Bronchial epithelial cell (primary cell): ENCODE measurements around the gene JUP. TPM values are rescaled to one million over a fixed set of nuclear protein-coding genes. Genes with fewer than 3 reads are reported as not detected.

Experiments
- DNase-seq: peaks from one replicate; pipeline ENCODE4 v3.0.0-alpha.2; 2010; ENCODE audit warnings: low read depth
- FAIRE-seq: peaks from 2 replicates; lab custom pipeline; 2011; peaks lifted over from hg19 to GRCh38; lab: Jason Lieb, UNC
- H3K27me3 ChIP-seq: 2 replicates; pipeline ENCODE4 v1.5.1; 2011; ENCODE audit warnings: low read length; ENCODE audit not compliant: control insufficient read depth, insufficient read depth
- H3K36me3 ChIP-seq: 2 replicates; pipeline ENCODE4 v1.5.1; 2011; ENCODE audit warnings: low read length; ENCODE audit not compliant: control insufficient read depth, insufficient read depth
- H3K4me3 ChIP-seq: 2 replicates; pipeline ENCODE4 v1.5.1; 2011; ENCODE audit warnings: mild to moderate bottlenecking, low read depth, low read length, control low read depth
- CTCF ChIP-seq: IDR thresholded peaks from 2 replicates; pipeline ENCODE4 v1.5.1; 2011; ENCODE audit warnings: mild to moderate bottlenecking, moderate library complexity, low read length, control low read depth, inconsistent platforms; ENCODE audit not compliant: insufficient read depth, severe bottlenecking
- total RNA-seq: library from RNA; depleted of rRNA; stranded (reverse); fragments of >200 nt; gene quantifications from 2 replicates; pipeline ENCODE4 v1.2.1, GENCODE V29; 2014

The JUP gene
- total RNA-seq, 1 donor from 2014 or later = 227 TPM

- DNase-seq (no peak), FAIRE-seq (no peak)
- no peaks in the 10 kb centered on the region for H3K27me3 ChIP-seq
- TF ChIP-seq CTCF = no peak
- no peak overlapping the region for H3K4me3 ChIP-seq
- no peaks in the 10 kb centered on the region for H3K36me3 ChIP-seq
These were observed 9.8 kb upstream of the JUP start for GRCh38 chr17:41796121-41796895.

DNA sequence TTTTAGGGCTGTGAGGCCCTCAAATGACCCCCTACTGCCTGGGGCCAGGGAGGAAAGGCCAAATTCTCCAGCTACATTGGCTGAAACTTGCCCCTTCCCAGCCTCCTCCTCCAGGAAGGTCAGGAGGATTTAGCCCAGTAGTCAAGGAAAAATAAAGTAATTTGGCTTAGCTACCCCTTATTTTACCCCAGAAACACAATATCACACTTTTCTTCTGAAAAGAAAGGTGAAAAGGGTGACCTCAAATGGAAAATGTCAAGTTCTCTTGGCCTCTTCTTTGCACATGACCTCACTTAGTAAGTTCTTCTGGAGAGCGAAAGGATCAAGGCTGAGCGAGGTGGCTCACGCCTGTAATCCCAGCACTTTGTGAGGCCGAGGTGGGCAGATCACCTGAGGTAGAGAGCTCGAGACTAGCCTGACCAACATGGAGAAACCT is 8.0 kb upstream of the JUP start:
- H3K4me3 ChIP-seq = no peak overlapping the region
- FAIRE-seq = no peak
- DNase-seq = no peak
- H3K36me3 ChIP-seq = no peaks in the 10 kb centered on the region
- no peaks in the 10 kb centered on the region for H3K27me3 ChIP-seq
- TF ChIP-seq CTCF = no peak

DNA sequence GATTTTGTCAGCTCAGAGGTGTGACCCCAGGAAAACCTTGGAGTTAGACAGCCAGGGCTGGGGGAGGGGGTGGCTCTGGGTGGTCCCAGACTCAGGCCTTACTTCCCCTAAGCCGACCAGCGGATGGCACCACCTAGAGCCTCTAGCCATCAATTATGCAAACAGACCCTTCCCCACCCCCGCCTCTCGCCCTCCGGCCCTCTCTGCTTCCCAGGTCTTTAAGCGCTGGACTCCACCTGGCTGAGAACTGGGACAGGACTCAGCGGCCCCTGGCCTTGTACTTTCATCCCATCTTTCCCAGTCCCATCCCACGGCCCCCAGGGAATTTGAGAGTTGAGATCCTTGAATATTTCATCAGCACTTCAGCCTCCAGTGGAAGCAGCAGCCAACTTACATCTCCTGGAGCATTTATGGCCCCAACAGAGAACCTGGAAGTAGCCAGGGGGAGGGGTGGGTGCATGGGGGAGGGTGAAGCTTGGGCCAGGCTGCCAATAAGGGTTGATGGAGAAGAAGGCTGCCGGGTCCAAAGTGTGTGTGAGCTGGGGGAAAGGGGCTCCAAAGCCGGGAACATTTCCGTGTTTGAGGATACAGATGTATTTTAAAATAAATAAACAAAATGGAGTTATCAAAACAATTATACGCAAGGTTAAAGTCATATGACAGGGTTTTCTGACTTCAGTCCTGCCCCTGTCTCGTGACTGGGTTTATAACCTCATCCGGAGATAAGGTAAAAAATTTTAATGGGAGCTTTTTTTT is 7.5 kb upstream of the JUP start:
- H3K36me3 ChIP-seq = no peaks in the 10 kb centered on the region
- no peaks in the 10 kb centered on the region for H3K27me3 ChIP-seq
- no peak for FAIRE-seq
- peak overlapping the region; percentile 24 for H3K4me3 ChIP-seq
- no peak for DNase-seq
- TF ChIP-seq CTCF = no peak

DNA sequence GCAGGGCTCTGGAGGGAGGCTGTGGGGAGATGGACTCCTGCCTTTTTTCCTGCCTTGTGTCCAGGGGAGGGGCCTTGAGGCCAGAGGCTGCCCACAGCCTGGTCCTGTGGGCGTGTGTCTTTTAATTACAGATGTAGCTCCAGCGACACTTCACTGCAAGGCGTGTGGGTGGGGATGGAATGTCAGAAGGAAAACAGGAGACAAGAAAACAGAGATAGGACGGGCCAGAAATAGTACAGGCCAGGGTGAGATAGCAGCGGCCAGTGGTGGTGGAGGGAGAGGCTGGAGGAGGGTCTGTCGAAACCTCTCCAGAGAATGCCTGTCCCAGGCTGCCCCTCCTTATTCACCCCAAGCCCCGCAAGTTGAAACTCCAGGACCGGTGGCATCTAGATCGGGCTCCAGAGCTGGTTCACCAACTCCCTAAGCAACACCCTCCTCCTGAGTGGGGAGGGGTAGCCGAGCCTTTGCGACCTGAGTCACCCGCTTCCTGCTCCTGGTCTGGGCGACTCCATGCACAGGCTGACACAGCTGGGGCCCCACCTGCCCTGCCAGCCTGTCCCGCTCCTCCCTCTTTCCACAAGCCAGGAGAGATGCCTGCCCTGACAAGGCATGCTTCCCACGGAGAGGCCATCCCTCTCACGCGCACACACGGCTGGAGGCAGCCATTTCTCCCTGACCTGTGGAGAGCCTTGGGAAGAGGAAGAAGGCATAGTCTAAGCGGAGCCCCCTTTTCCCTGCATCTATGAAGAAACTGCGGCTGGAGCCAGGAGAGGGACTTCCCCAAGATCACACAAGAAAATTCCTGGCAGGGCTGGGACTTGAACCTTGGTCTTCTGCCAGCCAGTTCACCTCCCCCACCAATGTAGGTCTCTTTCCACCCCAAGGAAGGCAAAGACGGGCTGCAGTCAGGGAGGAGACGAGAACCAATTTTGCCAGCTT is 6.6 kb upstream of the JUP start:
- FAIRE-seq (no peak), DNase-seq (peak; percentile 90)
- TF ChIP-seq CTCF = no peak
- Histone ChIP-seq H3K4me3 (peak overlapping the region; percentile 24), H3K36me3 (no peaks in the 10 kb centered on the region), H3K27me3 (no peaks in the 10 kb centered on the region)

DNA sequence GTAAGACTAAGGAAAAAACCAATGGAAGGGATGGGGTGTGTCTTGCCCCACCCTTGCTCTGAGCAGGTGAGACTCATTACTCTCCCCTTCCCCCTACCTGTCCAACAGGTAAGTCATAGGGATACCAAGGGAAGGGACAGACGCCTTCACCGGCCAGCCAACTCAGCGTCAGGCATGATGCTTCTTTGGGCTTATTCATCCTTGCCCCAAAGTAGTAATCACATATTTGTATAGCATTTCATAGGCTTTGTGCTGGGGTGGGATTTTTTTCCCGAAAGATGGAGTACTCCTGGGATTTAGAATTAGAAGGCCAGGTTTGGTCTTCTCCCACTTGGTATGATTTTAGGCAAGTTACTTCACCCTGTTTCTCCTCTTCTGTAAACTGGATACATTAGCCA is 509 bp upstream of the JUP start:
- TF ChIP-seq CTCF = no peak
- H3K27me3 ChIP-seq = no peaks in the 10 kb centered on the region
- DNase-seq (peak; percentile 100), FAIRE-seq (peak; percentile 98)
- H3K36me3 ChIP-seq = peaks cover 4% of the 10 kb centered on the region
- no peak overlapping the region for H3K4me3 ChIP-seq
